Activated CD8-positive, alpha-beta memory T cell treated with anti-CD3 and anti-CD28 coated beads, Interleukin-2, amount 50 U/mL, for 24 hours (primary cell): ENCODE measurements around the gene CTIF.

Source experiments
- DNase-seq: peaks from one replicate; pipeline ENCODE4 v3.0.0-alpha.2; 2020; ENCODE audit errors: extremely low read depth

The CTIF gene

GRCh38 chr18:48666613-48667012, 127.8 kb downstream of the CTIF start:
- DNase-seq = no peak

GRCh38 chr18:48667276-48668254, 128.7 kb downstream of the CTIF start:
- DNase-seq = no peak

- DNase-seq = no peak
These were observed 129.8 kb downstream of the CTIF start for GRCh38 chr18:48668466-48669179.

- DNase-seq = no peak
These were observed 130.4 kb downstream of the CTIF start for GRCh38 chr18:48669180-48669675.

- DNase-seq = no peak
These were observed 131.3 kb downstream of the CTIF start for GRCh38 chr18:48669991-48670750.

- DNase-seq = no peak
These were observed 132.1 kb downstream of the CTIF start for GRCh38 chr18:48670751-48671560.

- no peak for DNase-seq
These were observed 132.7 kb downstream of the CTIF start for GRCh38 chr18:48671561-48671945.

- no peak for DNase-seq
These were observed 134.0 kb downstream of the CTIF start for GRCh38 chr18:48672671-48673340.

GRCh38 chr18:48673456-48673852, 134.6 kb downstream of the CTIF start:
- no peak for DNase-seq

GRCh38 chr18:48673853-48674721, 135.3 kb downstream of the CTIF start:
- DNase-seq = no peak

GRCh38 chr18:48674758-48675351, 136.0 kb downstream of the CTIF start:
- no peak for DNase-seq

- peak; percentile 46 for DNase-seq
These were observed 136.5 kb downstream of the CTIF start for GRCh38 chr18:48675352-48675761.

- no peak for DNase-seq
These were observed 137.1 kb downstream of the CTIF start for GRCh38 chr18:48675912-48676311.

GRCh38 chr18:48676346-48676745, 137.5 kb downstream of the CTIF start:
- DNase-seq = no peak

- DNase-seq = peak; percentile 13
These were observed 138.0 kb downstream of the CTIF start for GRCh38 chr18:48676756-48677368.

- no peak for DNase-seq
These were observed 139.6 kb downstream of the CTIF start for GRCh38 chr18:48678237-48679115.

GRCh38 chr18:48679236-48679635, 140.4 kb downstream of the CTIF start:
- no peak for DNase-seq
